ENCODE results near the gene NRF1.

NRF1 gene

GRCh38 chr7:129741743-129742213 is 130.3 kb downstream of the NRF1 start:
- no peak for DNase-seq

DNA sequence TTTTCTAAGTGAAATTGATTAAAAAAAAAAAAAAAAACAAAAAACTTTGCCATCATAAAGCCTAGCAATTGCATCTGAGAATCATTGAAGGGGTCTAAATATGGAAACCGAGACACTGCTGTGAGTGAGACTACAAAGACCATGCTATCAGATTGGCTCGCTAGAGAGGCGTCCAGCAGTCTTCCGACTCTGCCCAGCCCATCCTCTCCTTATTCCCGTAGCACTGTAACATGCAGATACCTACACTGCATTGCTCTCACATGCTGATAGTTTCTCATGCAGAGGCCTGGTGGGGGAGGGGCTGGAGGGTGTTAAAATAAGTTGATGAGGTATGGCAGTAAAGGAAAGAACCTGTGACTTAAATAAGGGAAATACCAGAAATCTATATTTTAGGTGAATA is 130.7 kb downstream of the NRF1 start:
- DNase-seq, result no peak

- DNase-seq, result no peak
Measured at GRCh38 chr7:129746857-129747529, 135.5 kb downstream of the NRF1 start.

DNA sequence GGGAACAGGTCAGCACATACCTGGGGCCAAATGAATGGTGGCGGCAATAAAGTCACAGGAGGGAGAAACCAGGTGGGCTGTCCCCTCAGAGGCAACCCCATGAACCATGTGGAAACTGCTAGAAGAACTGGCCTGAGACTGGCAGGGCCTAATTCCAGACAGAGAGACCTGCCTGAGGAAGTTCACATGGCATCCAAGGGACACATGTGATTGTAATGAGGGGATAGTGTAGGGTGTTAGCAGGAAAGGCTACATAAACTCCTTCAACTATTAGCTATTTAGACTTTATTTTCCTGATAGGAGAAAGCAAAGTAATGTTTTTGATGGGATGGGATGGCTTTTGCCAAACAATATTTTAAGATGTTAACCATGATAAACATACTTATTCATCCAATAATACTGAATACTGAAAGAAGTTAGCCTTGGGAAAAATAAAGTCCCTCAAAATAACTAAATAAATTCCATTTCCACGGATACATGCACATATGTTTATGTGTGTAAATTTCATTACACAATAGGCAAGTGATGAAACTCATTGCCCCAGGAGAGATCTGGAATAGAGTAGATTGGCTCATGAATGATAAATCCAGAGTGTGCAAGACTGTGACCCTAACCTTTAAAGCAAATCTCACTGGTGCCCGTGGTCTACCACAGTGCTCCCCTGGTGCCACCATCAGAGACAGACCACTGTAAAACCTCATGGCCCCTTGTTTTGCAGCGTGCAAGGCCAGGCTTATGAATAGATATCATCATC is 137.0 kb downstream of the NRF1 start:
- DNase-seq, result no peak

DNA sequence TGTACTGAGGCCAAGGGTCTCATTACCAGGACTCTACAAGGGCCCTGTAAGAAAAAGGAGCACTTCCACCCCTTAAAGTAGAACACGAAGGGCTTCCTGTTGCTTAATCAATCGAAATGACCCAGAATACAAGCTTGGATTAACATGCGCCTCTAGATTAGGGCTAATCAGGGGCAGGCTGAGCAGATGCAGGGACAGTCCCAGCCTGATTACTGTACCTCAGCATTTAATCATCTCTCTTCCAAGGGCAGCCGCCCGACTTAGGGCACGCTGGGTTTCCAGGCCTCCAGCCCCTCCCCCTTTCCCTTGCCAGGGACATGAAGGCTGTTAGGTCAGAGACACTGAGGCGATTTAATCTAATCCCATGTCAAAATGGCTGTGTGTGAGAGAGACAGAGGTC is 138.6 kb downstream of the NRF1 start:
- DNase-seq, result no peak

DNA sequence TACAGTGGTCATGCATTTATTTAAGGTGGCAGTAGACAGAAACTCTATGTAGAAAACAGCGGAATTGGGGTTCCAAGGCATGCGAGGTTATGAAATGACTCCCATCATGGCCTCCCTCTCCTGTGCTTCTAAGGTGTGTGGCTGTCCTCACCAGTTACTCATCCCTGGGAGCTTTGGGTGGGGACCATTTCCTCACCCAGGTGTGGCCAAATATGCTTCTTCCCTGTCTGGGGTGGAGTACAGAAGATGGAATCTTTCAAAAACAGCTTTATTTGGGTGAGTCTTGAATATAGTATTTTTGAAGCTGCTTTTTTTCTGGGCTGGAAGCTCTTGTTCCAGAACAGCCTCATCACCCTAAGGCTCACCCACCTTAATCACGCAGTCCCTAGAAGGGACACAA is 139.0 kb downstream of the NRF1 start:
- no peak for DNase-seq

- DNase-seq, result no peak
Measured at GRCh38 chr7:129751916-129752315, 140.4 kb downstream of the NRF1 start.

GRCh38 chr7:129752760-129753159 is 141.2 kb downstream of the NRF1 start:
- no peak for DNase-seq

GRCh38 chr7:129754406-129754805 is 142.9 kb downstream of the NRF1 start:
- DNase-seq, result no peak

GRCh38 chr7:129757991-129758390 is 146.5 kb downstream of the NRF1 start:
- no peak for DNase-seq

DNA sequence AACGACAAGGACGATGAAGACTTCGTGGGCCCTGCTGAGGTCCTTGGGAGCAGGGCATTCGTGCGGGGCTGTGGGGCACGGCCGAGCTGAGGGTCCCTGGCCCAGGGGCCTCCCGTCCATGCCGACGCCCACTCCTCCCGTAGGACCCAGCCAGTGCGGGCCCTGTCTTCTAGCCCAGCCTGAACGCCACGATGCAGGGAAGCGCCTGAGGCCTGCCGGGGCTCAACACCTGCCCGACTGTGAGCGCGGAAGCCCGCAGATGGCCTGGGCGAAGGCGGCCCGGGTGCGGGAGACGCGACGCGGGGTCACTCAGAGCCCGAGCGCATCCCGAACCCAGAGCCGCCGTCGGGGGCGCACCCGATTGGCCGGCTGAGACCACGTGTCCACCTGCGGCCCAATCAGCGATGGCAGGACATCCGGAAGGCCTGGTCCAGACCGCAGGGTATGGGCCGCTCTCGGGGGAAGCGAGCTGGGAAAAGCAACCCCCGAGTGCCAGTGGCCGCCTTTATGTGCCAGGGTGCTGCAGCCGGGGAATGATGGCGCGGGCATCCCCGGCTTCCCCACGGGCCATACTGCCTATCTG is 151.0 kb downstream of the NRF1 start:
- no peak for DNase-seq

GRCh38 chr7:129764247-129765084 is 152.9 kb downstream of the NRF1 start:
- DNase-seq, result no peak

GRCh38 chr7:129765352-129765751 is 153.8 kb downstream of the NRF1 start:
- DNase-seq, result no peak

DNA sequence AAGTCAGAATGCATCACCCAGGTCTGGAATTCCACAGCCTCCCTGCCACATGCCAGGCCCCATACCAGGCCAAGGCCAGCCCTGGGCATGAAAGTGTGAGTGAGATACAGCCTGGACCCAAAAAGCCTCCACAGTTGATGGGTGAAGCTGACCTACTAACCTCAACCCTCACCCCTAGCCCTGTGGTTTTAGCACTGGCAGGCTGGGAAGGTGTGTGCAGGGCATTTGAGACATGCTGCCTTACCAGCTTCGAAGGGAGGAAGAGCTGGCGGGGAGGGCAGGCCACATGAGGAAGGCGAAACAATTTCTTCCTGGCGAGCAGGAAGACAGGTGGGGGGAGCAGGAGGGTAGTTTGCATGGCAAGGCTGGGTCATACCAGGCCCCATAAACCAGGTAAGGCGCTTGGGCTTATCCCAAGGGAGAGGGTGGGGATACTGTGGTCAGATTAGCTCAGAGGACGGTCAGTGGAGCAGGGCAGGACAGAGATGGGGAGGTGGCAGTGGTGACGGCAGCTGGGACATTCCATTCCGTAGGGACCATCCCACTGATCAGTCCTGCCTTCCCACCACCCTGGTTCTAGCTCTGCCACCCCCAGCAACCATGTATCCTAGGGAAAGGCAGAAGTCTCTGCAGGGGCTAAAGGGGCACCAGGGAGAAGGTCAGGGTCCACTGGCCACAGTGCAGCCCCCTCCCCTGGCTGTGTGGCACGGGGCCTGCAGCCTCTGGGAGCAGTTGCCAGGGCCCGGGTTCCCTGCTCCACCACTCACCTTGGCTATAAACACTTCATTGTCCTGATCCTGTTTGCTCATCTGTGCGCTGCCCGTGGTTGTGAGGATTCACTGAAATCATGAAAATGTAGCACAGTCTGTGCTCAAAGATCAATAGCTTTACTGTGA is 155.8 kb downstream of the NRF1 start:
- DNase-seq, result no peak

DNA sequence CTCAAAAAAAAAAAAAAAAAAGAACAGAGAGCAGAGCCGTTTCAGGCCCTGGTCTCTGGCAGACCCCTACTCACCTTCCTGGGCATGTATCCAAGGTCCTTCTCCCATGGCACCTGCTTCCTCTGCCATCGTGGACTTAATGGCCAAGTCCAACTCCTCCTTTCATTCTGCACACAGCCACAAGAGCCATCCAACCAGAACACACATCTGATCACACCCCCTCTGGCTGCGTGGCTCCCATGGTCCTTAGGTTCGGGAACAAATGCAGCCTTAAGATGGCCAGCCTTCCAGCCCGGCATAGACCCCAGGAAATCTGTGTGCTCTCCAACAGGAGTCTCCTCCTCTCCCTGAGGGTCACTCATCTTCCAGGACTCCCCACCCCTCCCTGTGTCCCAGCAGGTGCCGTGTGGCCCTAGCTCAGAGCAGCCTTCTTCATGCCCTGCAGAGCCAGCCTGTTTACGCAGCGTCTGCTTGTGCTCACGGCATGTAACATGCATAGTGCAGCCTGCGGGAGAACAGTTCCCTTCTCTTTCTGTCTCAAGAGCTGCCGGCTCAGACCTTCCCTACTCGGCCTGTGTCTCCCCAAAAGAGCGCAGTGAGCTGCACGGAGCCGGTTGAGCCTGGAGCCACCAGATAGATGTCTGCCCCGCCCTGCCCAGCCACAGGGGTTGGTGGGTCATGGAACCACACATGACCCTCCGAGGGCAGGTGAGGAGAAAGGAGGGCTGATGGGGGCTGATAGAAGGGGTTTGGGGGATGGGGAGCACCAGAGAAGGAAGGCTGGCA is 157.3 kb downstream of the NRF1 start:
- no peak for DNase-seq

- DNase-seq, result no peak
Measured at GRCh38 chr7:129769400-129769774, 157.9 kb downstream of the NRF1 start.

GRCh38 chr7:129769866-129770808 is 158.6 kb downstream of the NRF1 start:
- DNase-seq, result no peak

- no peak for DNase-seq
Measured at GRCh38 chr7:129771201-129771927, 159.8 kb downstream of the NRF1 start.

DNA sequence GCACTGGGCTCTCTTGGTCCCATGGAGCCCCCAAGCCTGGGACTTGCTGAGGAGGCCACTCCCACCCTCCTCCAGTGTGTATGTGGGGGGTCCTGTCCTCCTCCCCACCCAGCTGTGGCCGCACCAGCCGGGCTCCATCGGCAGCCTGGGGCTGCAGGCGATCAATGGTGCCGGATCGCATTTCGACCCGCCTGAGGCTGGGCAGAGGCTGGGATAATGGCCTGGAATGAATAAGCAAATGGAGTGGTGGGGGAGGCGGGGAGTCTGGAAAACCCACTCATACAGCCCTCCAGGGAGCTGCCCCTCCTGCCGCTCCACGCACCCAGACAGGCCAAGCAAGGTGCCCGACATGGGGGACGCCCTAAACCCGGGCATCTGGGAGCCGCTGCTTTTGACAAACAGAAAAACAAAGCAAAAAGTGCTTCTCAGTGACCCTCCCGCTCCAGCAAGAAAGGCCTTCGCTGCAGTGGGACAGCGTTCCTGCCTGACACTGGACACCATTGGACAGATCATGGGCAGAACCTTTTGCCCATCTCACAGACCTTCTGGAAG is 160.5 kb downstream of the NRF1 start:
- no peak for DNase-seq

Measured in hippocampal formation (tissue), 2 donors.